Measurements from ENCODE around the gene POC1A. TPM values are rescaled to one million over a fixed set of nuclear protein-coding genes. Genes with fewer than 3 reads are reported as not detected.

Gene POC1A
- total and polyA plus RNA-seq, 10 of the 15 experiments (the other 5 are each of a cell fraction or from before 2014, with no cell fraction given), result 8.5 to 49.8 (median 23.5) TPM

- TF ChIP-seq PRDM15 (CRISPR knock-in tag; IDR thresholded peaks at IDR 0.05) (no peak), CBFB (IDR thresholded peaks at IDR 0.05; ENCODE audit: low read depth) (no peak), ZNF687 (IDR thresholded peaks at IDR 0.05) (peak; percentile 36; the same call in 1 of the 2 replicates), IKZF1 (conservative IDR thresholded peaks at IDR 0.05) (peak; percentile 47), RB1 (IDR thresholded peaks at IDR 0.05; ENCODE audit: borderline replicate concordance) (peak; percentile 8; the same call in 1 of the 2 replicates), DPF2 (IDR thresholded peaks at IDR 0.05) (peak; percentile 98), JUND (IDR thresholded peaks at IDR 0.05; ENCODE audit: low read depth, low read length) (no peak), ZBTB33 (IDR thresholded peaks at IDR 0.05) (no peak), RELA (IDR thresholded peaks at IDR 0.05; ENCODE audit: borderline replicate concordance, partially characterized antibody) (peak; percentile 45), ATF3 (IDR thresholded peaks at IDR 0.05; ENCODE audit: borderline replicate concordance, extremely low read depth, low read depth, low read length) (peak; percentile 65; the same call in 1 of the 2 replicates), CTCF (IDR thresholded peaks at IDR 0.05 in 2 of 3, conservative IDR thresholded peaks at IDR 0.05 in 1 of 3; ENCODE audit: control insufficient read depth in 2 of 3, extremely low read depth in 1 of 3, insufficient read depth in 1 of 3, low read depth in 3 of 3, low read length in 3 of 3) (peak in 1 of 3 experiments; percentile 12; a peak in 1 of 6 replicates), RAD51 (IDR thresholded peaks at IDR 0.05) (peak; percentile 98), TCF12 (IDR thresholded peaks at IDR 0.05; ENCODE audit: low read depth, low read length) (0 out of 2 replicates have a peak, but pooled peaks have one; percentile 4), RUNX3 (IDR thresholded peaks at IDR 0.05; ENCODE audit: low read length) (peak; percentile 58; the same call in 1 of the 2 replicates), ATF7 (IDR thresholded peaks at IDR 0.05; ENCODE audit: low read depth) (peak; percentile 40; the same call in 1 of the 2 replicates)
These were observed 97.0 kb downstream of the POC1A start (continued) for GRCh38 chr3:52056968-52057811.

Data from GM12878 (cell line).